ENCODE results near the gene SCAANT1.

Gene SCAANT1

DNA sequence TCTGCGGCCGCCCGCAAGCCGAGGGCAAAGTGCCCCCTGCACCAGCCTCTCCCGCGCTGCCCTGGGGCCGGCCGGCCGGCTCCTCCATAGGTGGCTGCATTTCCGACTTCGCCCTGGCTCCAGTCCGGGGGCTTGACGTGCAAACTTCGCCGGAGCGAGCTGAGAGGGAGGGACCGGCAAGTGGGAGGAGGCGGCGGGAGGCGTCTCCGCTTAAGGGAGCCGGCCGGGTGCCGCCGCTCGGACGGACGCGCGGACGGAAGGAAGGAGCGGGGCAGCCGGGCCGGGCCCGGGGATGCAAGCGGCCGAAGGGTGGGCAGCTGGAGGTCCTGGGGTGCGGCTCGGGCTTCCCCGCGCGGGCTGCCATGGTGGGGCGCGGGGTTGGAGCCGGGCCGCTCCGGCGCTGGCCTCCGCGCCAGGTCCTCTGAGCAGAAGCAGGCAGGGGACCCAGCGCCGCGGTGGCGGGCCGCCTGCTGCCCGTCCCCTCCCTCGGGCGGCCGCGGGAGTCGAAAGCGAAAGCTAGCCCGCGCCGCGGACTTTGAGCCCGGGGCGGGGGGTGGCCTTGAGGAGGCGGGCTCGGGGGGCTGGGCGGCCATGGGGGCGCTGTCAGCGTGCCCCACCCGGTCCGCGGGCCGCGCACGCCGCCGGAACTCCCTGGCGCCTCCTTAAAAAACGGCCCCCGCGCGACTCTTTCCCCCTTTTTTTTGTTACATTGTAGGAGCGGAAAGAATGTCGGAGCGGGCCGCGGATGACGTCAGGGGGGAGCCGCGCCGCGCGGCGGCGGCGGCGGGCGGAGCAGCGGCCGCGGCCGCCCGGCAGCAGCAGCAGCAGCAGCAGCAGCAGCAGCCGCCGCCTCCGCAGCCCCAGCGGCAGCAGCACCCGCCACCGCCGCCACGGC lies at the start of gene SCAANT1:
Gene SCAANT1, minus strand, starts transcription at position 511 of the 895 bp plus-strand sequence.
- DNase-seq (ENCODE audit: low read depth): peak; percentile 91

DNA sequence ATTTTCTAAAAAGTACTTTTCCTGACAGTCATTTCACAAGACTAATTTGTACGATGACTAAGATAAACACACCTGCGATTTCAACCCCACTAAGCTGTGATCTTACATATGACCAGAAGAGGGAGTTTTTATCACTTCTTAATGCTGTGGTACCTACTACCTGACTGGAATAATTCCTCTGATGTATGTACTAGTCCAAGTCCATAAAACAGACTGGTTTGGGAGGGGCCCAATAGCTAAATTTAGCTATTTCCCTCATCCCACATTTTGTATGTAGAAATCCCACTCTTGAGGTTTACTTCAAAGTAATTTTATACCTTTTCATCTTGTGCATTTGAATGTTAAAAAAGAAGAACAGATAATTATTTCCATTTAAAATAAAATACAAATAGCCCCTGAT lies 49.7 kb upstream of the SCAANT1 start:
- peak; percentile 68 for DNase-seq (ENCODE audit: low read depth)

DNA sequence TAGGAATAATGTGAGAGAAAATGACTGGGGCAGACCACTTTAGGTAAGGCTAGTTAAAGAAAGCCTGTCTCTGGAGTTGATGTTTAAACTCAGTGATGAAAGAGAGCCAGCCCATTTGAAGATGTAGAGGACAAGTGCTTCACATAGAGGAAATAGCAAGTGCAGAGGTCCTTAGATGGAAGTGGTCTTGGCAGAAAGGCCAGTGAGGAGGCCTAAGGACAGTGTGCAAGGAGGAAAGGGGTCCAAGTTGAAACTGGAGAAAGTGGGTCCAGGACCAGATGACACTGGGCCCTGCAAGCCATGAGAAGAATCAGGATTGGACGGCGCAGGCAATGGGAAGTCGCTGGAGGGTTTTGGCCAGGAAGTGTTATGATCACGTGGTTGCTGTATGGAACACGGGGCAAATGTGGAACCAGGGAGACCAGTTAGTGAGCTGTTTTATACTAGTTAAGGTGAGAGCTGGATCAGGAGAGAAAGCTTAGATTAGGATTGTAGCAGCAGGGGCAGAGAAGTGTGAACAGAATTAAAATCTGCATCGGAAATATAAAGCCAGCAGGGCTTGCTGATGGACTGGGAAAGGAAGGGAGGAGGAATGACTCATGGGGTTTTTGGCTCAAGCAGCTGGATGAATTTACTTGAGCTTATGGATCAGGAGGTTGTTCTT lies 48.0 kb upstream of the SCAANT1 start:
- DNase-seq (ENCODE audit: low read depth): peak; percentile 69

DNA sequence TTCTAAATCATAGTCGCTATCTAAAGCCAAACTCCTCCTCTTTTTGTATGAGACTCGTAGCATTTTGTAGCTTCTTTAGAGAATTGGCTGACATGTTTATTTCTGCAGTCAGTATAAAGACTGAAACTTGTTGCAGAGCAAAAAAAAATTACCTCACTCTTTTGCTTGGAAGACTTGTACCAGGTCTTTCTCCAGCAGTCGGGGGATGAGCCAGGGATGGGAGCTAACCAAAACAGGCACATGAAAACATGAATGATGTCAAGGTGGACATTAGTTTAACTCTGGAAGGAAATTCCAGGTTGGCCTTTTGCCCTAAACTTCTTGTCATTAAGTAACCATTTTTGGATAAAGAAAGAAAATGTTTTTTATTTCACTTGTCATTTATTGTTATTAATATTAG lies 47.0 kb upstream of the SCAANT1 start:
- no peak for DNase-seq (ENCODE audit: low read depth)

DNA sequence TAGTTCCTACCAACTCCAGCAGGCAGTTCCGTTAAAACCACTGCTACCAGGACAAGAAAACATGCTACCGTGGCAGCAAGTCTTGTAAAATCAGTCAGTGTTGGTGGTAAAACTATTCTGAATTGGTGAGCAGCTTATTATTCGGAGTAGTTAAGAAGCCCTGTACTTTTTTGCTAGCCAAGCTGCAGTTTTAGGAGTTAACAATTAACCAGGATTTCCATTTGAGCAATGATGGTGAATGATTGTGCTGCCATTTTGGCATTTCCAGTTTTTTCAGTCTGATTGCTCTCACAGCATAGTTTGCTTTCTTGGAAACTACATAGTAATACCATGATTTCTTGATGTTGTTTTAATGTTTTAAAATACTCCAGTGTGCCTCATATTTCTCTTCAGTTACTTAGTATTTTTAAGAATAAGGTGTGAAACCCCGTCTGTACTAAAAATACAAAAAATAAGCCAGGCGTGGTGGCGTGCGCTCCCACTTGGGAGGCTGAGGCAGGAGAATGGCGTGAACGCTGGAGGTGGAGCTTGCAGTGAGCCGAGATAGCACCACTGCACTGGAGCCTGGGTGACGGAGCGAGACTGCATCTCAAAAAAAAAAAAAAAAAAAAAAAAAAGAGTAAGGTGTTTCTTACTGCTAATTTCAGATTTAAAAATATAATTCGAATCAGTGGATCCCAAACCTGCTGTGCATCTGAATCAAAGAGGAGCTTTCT lies 43.8 kb upstream of the SCAANT1 start:
- no peak for DNase-seq (ENCODE audit: low read depth)

DNA sequence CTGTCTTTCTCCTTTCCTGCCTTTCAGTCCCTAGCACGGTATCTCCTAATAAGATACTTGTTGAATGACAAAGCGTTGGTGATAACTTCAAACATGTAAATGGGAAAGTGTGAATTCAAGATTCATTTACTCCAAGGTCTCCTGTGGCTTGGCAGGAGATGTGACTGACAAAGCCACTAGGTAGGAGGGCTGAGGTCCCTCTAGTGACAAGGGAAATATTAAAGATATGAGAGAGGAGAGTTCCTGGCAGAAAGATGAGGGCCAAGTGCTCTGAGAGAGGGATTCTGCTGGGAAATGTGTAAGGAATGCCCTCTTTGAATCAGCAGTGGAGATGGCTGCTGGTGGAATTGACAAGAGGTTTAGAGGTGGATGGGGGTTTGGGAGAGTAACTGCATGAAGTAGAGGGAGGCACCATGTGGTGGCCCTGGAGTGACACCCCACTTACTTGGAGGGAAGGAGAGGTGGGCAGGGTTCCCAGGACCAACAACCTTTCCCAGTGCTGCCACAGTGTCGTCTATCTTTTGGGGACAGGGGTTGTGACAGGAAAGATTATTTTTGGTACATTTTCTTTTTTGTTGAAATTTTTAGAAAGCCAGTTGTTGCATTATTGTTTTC lies 43.0 kb upstream of the SCAANT1 start:
- no peak for DNase-seq (ENCODE audit: low read depth)

DNA sequence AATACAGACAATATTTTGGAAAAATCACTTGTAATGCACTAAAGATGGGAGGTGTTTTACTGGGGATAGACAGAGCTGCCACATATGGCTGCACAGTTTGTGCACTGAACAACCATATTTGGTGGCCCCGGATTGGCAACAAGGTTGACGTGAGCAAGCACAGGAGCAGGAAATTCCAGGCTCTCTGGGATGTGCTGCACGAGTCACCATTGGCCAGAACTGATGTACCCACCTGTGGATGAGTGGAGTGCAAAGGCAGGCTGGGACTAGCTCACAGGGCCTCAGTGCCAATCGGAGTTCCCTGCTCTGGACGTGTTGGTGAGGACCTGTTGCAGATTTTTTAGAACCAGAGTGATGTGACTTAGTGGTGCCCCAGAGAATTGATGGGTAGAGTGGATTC lies 42.0 kb upstream of the SCAANT1 start:
- DNase-seq (ENCODE audit: low read depth): peak; percentile 46

DNA sequence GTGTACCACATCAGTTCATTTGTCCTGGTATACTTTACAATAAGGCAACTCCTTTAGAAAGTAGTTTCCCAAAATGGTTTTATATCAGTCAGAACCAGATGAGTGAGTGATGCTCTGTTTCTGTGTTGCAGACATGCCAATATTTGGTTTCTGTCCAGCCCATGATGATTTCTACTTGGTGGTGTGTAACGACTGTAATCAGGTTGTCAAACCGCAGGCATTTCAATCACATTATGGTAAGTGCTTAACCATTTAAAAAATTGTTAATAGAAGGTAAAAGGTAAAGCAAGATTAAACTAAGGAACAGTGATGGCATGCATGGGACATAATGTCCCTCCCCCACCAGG lies 40.0 kb upstream of the SCAANT1 start:
- DNase-seq (ENCODE audit: low read depth): no peak

DNA sequence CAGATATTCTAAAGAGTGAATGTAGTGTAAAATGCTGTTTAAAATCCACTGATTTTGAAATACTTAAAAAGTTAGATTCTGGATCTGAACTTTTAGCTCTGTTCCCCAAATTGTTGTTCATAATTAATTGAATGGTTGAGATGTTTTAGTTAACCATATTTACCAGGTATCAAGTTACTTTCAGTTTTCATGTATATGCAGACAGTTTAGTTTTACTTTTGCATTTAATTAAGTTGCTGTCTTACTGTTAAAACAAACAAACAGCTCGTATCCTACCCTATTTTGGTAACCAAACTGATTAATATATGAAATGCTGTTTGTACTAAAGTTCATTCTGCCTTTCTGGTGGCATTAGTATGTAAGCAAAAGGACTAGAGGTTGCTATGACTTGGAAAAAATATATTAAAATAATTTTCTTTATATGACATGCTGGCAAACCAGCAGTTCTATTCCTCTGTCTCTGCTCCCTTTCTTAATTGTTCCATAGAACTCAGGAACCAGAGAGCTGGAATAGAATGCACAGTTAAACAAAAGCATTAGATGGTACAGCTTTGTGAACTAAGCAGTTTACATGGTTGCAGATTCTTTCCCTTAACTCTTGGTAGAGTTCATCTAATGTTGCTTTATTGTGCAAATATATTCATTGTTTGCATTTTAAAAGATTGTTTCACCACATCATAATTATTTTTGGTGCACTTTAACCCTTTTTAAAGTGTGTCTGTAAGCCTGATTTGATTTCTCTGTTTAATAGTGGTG lies 39.5 kb upstream of the SCAANT1 start:
- DNase-seq (ENCODE audit: low read depth): no peak

DNA sequence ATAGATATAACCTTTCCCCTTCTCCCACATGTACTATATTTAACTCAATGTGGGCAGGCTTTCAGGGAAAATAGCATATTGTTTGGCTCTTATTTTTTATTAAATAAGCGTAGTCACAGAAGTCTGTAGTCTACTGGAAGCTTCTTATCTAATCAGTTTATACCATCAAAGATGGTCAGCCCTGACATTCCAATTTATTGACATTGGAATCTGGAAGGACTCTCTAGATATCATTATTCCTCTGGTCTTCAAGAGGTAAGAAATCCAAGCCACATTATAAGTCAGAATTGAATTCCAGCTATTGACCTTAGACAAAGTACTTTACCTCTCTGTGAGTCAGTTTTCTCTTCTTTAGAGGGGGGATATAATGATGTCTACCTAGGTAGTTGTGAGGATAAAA lies 38.5 kb upstream of the SCAANT1 start:
- no peak for DNase-seq (ENCODE audit: low read depth)

DNA sequence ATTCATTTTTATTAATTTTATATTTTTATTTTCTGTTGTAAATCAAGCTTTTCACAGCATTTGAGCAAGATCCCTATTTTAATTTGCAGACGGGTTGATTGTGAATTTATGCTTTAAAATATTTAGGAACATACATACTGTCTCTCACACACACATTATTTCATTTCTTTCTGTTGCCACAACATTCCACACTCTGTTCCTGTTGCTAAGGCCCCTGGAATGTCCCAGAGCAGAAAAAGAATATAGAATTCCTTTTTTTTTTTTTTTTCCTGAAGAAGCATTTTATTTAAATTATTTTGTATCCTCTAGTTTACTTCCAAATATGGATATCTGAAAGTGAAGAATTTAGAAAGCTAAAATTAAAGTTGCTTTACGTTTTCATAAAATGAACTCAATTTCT lies 36.8 kb upstream of the SCAANT1 start:
- peak; percentile 42 for DNase-seq (ENCODE audit: low read depth)

DNA sequence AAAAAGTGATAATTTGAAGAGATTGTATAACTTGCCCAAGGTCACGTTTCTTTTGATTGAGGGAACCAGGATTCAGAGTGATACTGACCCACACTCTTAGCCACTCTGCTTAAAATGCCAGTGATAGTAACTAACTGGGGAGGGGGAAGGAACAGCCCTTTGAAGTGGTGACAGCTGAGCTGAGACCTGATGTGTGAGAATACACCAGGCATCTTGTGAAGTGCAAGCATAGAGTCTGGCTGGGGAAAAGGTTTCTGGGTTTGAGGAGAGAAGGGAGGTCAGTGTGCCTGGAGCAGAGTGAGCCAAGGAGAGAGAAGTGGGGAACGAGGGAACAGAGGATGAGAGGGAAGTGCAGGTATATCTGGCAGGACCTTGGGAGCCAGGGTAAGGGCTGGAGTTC lies 35.4 kb upstream of the SCAANT1 start:
- DNase-seq (ENCODE audit: low read depth): no peak

DNA sequence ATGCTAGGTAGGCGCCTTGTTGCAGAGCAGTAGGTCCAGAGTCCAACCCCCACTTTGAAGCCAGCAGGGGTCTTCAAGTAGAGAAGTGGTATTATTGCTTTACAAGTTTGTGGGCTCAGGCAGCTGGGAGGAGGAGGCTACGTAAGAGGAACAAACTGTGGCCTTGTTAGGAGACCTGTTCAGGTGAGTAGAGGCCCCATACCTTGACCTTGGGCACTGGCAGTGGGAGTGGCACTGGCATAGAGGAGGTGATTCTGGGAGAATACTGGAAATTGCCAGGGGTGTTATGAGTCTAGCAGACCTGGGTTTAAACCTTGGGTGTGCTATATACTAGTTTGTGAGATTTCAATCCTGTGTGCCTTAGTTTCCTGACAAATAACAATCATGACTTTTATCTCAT lies 34.6 kb upstream of the SCAANT1 start:
- DNase-seq (ENCODE audit: low read depth): no peak

DNA sequence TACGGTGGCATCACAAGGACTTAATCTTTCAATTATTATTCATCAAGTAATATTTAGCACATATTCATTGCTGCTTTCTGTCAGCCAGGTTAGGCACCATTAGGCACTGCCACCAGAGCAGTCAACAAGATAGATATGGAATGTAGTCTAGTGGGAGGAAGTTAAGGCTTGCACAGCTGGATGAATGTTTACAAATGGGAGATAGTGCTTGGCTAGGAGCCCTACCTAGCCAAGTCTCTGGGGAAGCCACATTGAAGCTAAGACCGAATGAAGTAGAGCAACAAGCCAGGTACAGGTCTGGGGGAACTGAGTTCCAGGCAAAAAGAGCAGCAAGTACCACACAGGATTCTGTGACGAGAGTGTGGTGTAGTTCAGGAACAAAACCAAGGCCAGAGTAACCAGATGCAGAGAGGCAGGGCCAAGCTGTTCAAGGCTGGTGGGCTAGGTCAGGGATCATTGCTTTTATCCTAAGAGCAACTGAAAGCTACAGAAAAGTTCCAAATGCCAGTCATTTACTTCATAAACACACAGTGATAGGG lies 33.4 kb upstream of the SCAANT1 start:
- DNase-seq (ENCODE audit: low read depth): no peak

DNA sequence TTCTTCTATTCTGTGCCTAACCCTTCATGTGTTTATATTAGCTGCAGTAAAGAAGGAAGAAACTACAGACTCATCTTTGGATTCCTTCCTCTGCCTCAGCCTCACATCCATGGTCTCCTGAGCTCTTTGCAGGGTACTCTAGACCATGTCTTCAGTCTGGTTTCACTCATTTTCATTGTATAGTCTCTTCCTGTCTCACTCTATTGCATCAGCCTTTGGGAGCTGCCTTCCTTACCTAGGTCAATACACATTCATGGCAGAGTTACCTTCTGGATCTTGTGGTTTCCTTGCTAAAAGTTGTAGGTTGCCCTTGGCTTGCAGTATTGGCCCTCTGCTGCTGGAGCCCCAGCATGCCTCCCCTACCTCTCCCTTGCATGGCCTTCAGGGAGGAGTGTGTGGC lies 31.5 kb upstream of the SCAANT1 start:
- DNase-seq (ENCODE audit: low read depth): no peak

DNA sequence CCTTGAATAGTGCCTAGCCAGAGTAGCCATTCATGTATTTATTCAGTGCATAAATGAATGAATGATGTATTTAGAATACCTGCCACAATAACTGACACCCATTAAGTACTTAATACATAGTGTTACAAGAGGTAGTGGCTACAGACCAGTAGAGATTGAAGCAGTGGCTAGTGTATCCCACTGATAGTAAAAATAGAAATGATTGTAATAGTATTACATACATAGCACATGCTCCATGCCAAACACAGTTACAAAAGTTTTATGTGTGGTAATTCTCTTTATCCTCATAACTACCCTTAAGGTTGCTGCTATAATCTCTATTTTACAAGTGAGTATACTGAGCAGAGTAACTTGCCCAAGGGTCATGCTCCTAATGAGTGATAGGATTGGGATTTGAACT lies 30.3 kb upstream of the SCAANT1 start:
- DNase-seq (ENCODE audit: low read depth): no peak

DNA sequence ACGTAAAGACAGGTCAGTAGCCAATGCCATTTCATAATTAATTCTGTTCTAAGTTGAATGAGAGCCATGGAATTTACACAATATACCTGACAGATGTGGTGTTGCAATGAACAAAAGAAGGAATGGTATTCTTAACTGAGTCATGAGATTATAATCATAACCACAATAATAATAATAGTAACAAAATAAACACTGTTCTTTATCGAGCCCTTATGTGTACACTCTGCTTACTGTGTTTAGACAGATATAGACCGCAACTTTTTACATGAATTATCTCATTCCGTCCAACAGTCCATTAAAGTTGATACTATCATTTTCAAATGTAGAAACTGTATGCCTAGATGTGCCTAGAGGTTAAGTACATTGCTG lies 28.2 kb upstream of the SCAANT1 start:
- DNase-seq (ENCODE audit: low read depth): peak; percentile 58

DNA sequence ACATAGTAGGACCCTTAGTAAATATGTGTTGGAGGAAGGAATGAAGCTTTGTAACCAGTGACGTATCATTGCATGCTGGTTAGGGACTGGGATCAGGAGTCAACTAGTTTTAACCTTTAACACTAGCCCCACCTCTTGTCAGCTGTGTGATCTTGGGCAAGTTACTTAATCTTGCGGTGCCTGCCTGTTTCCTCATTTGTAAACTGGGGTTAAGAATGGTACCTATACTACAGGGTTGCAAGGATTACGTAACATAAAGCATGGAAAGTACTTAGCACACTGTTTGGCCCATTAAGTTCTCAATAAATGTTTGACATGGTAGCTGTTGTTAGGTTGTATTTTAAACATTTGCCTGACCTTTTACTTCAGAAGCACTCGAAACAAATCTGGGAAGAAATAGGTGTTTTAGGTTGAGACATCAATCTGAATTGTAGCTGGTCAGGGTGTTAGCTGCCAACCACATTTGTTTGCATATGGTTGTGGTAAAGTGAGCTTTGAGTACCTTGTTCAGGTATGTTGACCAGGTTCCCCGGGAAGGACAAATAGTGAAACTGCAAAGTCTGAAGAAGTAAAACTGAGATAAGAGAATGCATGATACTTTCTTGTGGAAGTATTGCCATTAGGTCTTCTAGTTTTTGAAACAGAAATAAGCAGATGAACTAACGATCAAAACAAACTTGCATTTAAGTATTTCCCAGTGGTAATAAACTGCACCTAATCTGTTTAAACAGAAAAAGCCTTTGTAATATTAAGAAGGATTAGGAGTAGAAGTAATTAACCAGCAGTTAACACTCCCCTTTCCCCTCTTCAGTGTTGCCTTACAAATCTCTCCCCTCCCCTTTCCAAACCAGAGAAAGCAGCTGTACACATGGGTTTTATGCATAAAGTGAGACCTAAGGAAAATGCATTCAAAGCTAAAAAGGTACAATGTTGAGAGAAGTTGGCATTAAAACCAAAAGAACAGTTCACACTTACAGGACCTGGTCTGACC lies 25.8 kb upstream of the SCAANT1 start:
- DNase-seq (ENCODE audit: low read depth): no peak

DNA sequence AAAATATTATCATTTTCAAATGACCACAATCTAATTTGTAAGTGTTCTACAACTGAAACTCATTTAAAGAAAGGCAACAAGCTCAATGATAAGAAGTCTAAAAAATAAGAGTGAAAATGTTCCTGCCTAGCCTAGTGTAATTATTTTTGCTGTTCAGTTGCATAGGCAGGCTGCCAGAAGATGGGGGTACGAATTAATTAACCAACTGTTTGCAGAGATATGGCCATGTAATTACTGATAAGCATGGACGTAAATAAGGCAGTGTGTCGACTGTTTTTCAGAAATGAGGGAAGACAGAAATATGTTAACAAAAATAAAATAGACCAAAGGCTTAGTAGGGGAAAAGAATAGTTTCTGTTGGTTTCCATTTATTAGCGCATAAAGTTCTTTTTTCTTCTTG lies 24.7 kb upstream of the SCAANT1 start:
- no peak for DNase-seq (ENCODE audit: low read depth)

Measured in ELR (cell line).